Measurements from ENCODE around the gene NPFFR1.

DNA sequence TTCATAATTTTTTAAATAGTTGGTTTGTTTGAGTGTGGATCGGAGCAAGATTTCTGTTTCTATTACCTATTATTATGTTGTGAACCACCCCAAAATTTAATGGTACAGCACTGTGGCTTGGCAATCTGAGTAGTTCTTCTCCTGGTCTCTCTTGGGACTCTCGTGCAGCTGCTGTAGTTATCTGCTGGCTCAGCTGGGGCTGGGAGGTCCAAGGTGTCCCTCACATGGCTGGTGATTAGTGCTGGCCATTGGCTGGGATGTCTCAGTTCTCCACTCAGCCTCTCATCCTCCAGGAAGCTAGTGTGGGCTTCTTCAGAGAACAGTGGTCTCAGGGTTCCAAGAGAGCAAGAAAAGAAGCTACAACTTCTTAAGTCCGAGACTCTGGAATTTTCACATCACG lies 15.4 kb downstream of the NPFFR1 start:
- TF ChIP-seq CTCF (IDR thresholded peaks at IDR 0.05) = no peak
- TF ChIP-seq POLR2AphosphoS5 (IDR thresholded peaks at IDR 0.05) = no peak
- TF ChIP-seq POLR2A (IDR thresholded peaks at IDR 0.05) = no peak
